Ectodermal cell (in vitro differentiated cells): ENCODE data around the gene TSFM.
A peak's percentile ranks its signal among the peaks of the same experiment; 100 is the strongest.

Experiments used
- H3K27ac ChIP-seq: 2 replicates; pipeline ENCODE4 v1.7.0; 2013; ENCODE audit warnings: mild to moderate bottlenecking, low read depth, low read length; ENCODE audit not compliant: insufficient read depth, poor library complexity, severe bottlenecking
- H3K27me3 ChIP-seq: 2 replicates; pipeline ENCODE4 v1.7.0; 2013; ENCODE audit warnings: mild to moderate bottlenecking, low read length; ENCODE audit not compliant: insufficient read depth, control insufficient read depth, poor library complexity, severe bottlenecking
- H3K36me3 ChIP-seq: one replicate; pipeline ENCODE4 v1.7.0; 2013; ENCODE audit warnings: low read length; ENCODE audit not compliant: control insufficient read depth, insufficient read depth
- H3K4me1 ChIP-seq: one replicate; pipeline ENCODE4 v1.7.0; 2013; ENCODE audit warnings: low read length; ENCODE audit not compliant: control insufficient read depth, insufficient read depth
- H3K4me3 ChIP-seq: 2 replicates; pipeline ENCODE4 v1.7.0; 2013; ENCODE audit warnings: low read depth, low read length, control low read depth; ENCODE audit not compliant: insufficient read depth
- H3K9me3 ChIP-seq: 2 replicates; pipeline ENCODE4 v1.7.0; 2013; ENCODE audit warnings: mild to moderate bottlenecking, low read length, moderate library complexity; ENCODE audit not compliant: control insufficient read depth
- WGBS, 2 experiments: methylation state at CpG; one replicate each; pipeline ENCODE4 v1.1.7; 2013; ENCODE audit warnings: missing lambda C conversion rate in 2 of 2; 5-methylcytosine and 5-hydroxymethylcytosine counted together

Gene TSFM

GRCh38 chr12:57763881-57764661 is 18.5 kb upstream of the TSFM start:
- Histone ChIP-seq H3K36me3 (no peaks in the 10 kb centered on the region), H3K4me3 (no peak overlapping the region), H3K9me3 (no peaks in the 10 kb centered on the region), H3K4me1 (peaks cover 16% of the 10 kb centered on the region), H3K27me3 (peaks cover 52% of the 10 kb centered on the region), H3K27ac (no peak overlapping the region)
- WGBS, 2 experiments = 79 to 81% methylated on average over 6 of the region's 6 CpGs

DNA sequence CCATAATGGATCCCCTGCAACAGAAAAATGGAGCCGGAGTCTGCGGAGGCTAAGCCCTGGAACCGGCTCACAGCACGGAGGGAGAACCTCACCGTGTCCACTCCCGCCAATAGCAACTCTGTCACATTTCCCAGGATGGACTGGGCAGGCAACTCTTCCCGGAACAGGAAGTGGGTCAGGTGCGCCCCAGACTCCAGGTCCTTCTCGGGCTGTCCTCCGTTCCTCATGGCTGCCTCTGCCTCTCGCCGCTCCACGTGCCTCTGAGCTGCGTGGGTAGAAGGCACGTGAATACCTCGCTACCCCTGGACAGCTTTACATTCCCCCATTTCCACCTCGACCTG is 18.0 kb upstream of the TSFM start:
- WGBS, 2 experiments = 23% methylated on average over 17 of the region's 17 CpGs
- H3K36me3 ChIP-seq = no peaks in the 10 kb centered on the region
- H3K4me1 ChIP-seq = peaks cover 16% of the 10 kb centered on the region
- peak overlapping the region; percentile 14 for H3K4me3 ChIP-seq
- H3K27ac ChIP-seq = no peak overlapping the region
- no peaks in the 10 kb centered on the region for H3K9me3 ChIP-seq
- peaks cover 52% of the 10 kb centered on the region for H3K27me3 ChIP-seq

GRCh38 chr12:57765003-57765697 is 17.4 kb upstream of the TSFM start:
- Histone ChIP-seq H3K4me3 (peak overlapping the region; percentile 14), H3K27ac (no peak overlapping the region), H3K9me3 (no peaks in the 10 kb centered on the region), H3K36me3 (no peaks in the 10 kb centered on the region), H3K4me1 (peaks cover 16% of the 10 kb centered on the region), H3K27me3 (peaks cover 52% of the 10 kb centered on the region)
- 2% methylated on average over 60 of the region's 60 CpGs for WGBS, 2 experiments

GRCh38 chr12:57765698-57766463 is 16.7 kb upstream of the TSFM start:
- Histone ChIP-seq H3K27ac (no peak overlapping the region), H3K9me3 (no peaks in the 10 kb centered on the region), H3K27me3 (peaks cover 52% of the 10 kb centered on the region), H3K4me1 (peaks cover 16% of the 10 kb centered on the region), H3K36me3 (no peaks in the 10 kb centered on the region), H3K4me3 (peak overlapping the region; percentile 14)
- 6% methylated on average over 40 of the region's 40 CpGs for WGBS, 2 experiments

- H3K27me3 ChIP-seq = peaks cover 52% of the 10 kb centered on the region
- H3K36me3 ChIP-seq = no peaks in the 10 kb centered on the region
- 4 to 5% methylated on average over 38 of the region's 38 CpGs for WGBS, 2 experiments
- no peaks in the 10 kb centered on the region for H3K9me3 ChIP-seq
- no peak within 1 kb of the TSS for H3K27ac ChIP-seq
- H3K4me1 ChIP-seq = peaks cover 19% of the 10 kb centered on the region
- no peak within 1 kb of the TSS for H3K4me3 ChIP-seq
These were observed 15.9 kb upstream of the TSFM start, which contains the start of gene CYP27B1 for GRCh38 chr12:57766464-57767304. Gene CYP27B1, minus strand, starts transcription at chr12:57767078. Its CDS starts 37 bp downstream, at chr12:57767041.

- peaks cover 19% of the 10 kb centered on the region for H3K4me1 ChIP-seq
- H3K4me3 ChIP-seq = no peak overlapping the region
- H3K36me3 ChIP-seq = no peaks in the 10 kb centered on the region
- no peak overlapping the region for H3K27ac ChIP-seq
- peaks cover 52% of the 10 kb centered on the region for H3K27me3 ChIP-seq
- H3K9me3 ChIP-seq = no peaks in the 10 kb centered on the region
These were observed 15.3 kb upstream of the TSFM start for GRCh38 chr12:57767305-57767698.

DNA sequence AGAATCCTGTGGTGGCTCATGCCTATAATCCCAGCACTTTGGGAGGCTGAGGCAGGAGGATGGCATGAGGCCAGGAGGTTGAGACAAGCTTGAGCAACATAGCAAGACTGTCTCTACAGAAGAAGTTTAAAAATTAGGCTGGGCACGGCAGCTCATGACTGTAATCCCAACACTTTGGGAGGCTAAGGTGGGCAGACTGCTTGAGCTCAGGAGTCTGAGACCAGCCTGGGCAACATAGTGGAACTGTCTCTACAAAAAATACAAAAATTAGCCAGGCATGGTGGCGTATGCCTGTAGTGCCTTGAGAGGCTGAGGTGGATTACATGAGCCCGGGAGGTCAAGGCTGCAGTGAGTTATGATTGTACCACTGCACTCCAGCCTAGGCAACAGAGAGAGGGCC is 14.7 kb upstream of the TSFM start:
- Histone ChIP-seq H3K9me3 (no peaks in the 10 kb centered on the region), H3K4me3 (no peak overlapping the region), H3K27ac (no peak overlapping the region), H3K36me3 (no peaks in the 10 kb centered on the region), H3K4me1 (peaks cover 19% of the 10 kb centered on the region), H3K27me3 (peaks cover 51% of the 10 kb centered on the region)
- 93 to 96% methylated on average over 3 of the region's 3 CpGs for WGBS, 2 experiments

DNA sequence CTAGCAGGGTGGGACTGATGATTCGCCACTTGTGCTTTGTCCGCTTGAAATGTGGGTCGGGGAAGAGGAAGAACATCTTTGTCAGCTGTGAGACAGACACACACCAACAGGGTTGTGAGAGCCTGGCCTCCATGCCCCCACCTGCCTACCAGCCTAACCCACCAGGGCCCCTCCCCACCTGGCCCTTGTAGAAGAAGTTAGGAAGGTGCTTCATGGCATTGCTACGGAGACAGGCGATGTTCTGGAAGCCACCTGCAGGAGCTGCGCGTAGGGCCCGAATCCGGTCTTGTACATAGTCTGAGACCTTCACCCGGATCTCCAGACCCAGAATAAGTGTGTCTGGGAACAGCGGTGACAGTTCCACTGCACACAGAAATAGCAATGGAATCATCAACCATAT is 13.0 kb upstream of the TSFM start:
- WGBS, 2 experiments = 93 to 96% methylated on average over 11 of the region's 11 CpGs
- no peak overlapping the region for H3K27ac ChIP-seq
- H3K27me3 ChIP-seq = peaks cover 43% of the 10 kb centered on the region
- no peak overlapping the region for H3K4me3 ChIP-seq
- no peaks in the 10 kb centered on the region for H3K9me3 ChIP-seq
- H3K36me3 ChIP-seq = no peaks in the 10 kb centered on the region
- H3K4me1 ChIP-seq = peaks cover 19% of the 10 kb centered on the region

- H3K27me3 ChIP-seq = peaks cover 32% of the 10 kb centered on the region
- peaks cover 19% of the 10 kb centered on the region for H3K4me1 ChIP-seq
- 89 to 92% methylated on average over 4 of the region's 4 CpGs for WGBS, 2 experiments
- no peaks in the 10 kb centered on the region for H3K9me3 ChIP-seq
- H3K36me3 ChIP-seq = no peaks in the 10 kb centered on the region
- H3K27ac ChIP-seq = no peak overlapping the region
- H3K4me3 ChIP-seq = no peak overlapping the region
These were observed 11.9 kb upstream of the TSFM start for GRCh38 chr12:57770734-57771133.
